Umbilical cord (tissue), 2 donors: ENCODE measurements around the gene TPPP2. TPM values are rescaled to one million over a fixed set of nuclear protein-coding genes. Genes with fewer than 3 reads are reported as not detected.
"Not testable (repeated sequence)": the region's sequence is repeated elsewhere in the genome, so short reads cannot be mapped to it uniquely, and the experiment has no call there.

Experiments
- DNase-seq: peaks from one replicate; pipeline ENCODE4 v3.0.0-alpha.2; 2015; ENCODE audit warnings: low spot score
- total RNA-seq: library from RNA; depleted of rRNA; stranded (reverse); fragments of >200 nt; gene quantifications from one replicate; pipeline ENCODE4 v1.2.3, GENCODE V29; 2014; ENCODE audit warnings: low replicate concordance; ENCODE audit not compliant: insufficient read depth

TPPP2 gene
- total RNA-seq, 1 donor from 2014 or later, result not detected

DNA sequence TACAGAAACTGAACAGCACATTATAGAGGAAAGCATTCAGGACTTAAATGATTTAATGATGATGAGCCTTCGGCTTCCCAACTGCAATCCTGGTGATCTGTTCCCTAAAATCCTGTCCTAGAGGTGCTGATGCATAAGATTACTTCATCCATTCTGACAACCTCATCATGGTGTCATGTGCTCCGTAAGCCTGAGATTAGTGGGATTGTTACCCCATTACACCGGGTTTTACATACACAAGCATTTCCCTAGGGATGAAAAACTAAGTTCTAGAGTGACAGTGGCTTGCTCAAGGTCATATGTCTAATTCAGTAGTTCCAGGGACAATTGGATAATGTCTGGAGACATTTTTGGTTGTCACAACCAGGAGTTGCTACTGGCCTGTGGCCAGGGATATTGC, 7.1 kb downstream of the TPPP2 start:
- no peak for DNase-seq

- DNase-seq, result peak; percentile 91
Measured at GRCh38 chr14:21038441-21039422, 8.7 kb downstream of the TPPP2 start.

- DNase-seq, result peak; percentile 89
Measured at GRCh38 chr14:21039585-21040369, 9.8 kb downstream of the TPPP2 start.

DNA sequence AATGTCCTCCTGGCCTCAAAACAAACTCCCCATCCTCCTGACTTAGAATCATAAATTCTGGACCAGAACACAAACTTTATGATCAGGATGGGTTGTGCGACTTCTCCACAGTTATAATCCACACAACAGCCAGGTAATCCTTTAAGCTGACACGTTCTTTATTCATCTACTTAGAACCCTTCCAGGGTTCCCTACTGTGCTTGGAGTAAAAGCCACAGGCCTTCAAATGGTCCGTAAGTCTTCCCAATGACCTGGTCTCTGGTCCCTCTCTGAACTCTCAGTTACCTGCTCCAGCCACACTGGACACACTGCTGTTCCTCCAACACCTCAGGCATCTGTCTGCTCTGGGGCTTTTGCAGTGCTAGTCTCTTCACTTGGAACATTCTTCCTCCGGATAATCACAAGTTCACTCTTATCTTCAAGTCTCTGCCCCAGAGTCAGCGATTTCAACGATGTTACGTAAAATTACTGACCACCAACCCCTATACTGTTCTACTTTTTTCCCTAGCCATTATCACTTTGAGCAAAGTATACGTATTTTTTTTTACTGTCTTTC, 10.4 kb downstream of the TPPP2 start:
- no peak for DNase-seq

DNA sequence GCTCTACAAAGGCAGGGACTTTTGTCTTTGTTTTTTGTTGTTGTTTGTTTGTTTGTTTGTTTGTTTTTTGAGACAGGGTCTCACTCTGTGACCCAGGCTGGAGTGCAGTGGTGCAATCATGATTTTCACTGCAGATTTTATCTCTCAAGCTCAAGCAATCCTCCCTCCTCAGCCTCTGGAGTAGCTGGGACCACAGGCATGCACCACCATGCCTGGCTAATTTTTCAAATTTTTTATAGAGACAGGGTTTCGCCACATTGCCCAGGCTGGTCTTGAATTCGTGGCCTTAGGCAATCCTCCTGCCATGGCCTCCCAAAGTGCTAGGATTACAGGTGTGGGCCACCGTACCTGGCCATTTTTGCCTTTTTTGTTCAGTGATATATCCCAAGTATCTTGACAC, 10.9 kb downstream of the TPPP2 start:
- DNase-seq, result not testable (repeated sequence)

DNA sequence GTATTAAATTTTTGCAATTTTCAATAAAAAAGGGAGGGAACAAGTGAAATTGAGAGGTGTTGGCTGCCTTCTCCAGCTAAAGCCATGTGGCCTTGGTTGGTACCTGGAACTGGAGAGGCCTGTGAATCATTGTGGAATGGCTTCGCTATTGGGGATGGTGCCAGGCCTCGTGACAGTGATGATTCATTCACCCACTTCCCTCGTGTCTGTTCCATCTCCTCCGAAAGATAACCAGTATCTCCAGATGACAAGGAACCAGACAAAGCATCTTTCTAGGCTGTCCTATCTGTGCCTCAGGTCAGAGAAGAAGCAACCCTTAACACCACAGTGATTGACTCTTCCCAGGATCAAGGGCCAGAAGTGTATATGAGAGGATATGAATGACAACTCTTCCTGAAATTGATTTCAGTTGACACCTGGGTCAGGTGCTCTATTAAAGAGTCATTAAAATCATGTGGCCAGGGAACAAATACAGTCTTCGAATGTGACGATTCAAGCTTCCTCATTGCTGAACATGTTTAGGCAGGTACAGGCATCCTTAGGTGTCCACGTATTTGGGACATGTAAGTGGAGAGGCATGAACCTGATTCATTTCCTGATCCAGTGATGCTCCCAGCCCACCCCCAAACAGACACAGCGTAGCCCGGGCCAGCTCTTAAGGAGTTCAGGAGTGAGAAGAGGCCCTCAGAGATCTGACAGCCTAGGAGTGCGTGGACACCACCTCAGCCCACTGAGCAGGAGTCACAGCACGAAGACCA, 11.8 kb downstream of the TPPP2 start, which contains the start of gene RNASE7:
Gene RNASE7 (plus strand): TSS at position 687 of the 758 bp plus-strand sequence. CDS start 631 bp downstream, outside the sequence.
- DNase-seq, result peak; percentile 42

- no peak for DNase-seq
Measured at GRCh38 chr14:21042918-21043317, 12.9 kb downstream of the TPPP2 start.

DNA sequence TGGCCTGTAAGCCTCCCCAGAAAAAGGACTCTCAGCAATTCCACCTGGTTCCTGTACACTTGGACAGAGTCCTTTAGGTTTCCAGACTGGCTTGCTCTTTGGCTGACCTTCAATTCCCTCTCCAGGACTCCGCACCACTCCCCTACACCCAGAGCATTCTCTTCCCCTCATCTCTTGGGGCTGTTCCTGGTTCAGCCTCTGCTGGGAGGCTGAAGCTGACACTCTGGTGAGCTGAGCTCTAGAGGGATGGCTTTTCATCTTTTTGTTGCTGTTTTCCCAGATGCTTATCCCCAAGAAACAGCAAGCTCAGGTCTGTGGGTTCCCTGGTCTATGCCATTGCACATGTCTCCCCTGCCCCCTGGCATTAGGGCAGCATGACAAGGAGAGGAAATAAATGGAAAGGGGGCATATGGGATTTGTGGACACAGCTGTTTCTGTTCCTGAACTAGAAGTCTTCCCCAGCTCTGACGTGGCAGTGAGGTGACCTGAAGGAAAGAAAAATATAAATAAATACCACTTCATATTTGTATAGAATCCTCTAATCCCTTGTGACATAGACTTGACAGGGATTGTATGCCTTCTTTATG, 13.5 kb downstream of the TPPP2 start:
- DNase-seq, result no peak

- DNase-seq, result no peak
Measured at GRCh38 chr14:21043974-21044618, 14.1 kb downstream of the TPPP2 start.

GRCh38 chr14:21047378-21047781, 17.4 kb downstream of the TPPP2 start:
- DNase-seq, result no peak

DNA sequence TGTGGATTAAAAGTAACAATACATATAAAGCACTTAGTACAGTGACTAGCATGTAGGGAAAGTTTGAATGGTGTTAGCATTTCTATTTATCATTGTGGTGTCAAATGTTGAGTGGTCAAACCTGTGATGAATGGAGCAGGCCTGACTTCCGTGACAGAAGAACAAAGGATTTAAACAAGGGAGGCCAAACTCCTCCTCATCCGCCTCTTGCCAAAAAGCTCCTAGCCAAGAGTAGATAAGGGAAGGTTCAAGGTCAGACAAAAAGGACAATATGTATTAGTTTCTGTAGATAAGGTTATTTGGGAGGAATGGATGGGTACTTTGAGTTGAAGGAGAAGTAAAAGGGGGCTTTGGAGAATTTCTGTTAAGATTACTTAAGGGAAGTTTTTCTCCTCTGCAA, 18.6 kb downstream of the TPPP2 start:
- no peak for DNase-seq

DNA sequence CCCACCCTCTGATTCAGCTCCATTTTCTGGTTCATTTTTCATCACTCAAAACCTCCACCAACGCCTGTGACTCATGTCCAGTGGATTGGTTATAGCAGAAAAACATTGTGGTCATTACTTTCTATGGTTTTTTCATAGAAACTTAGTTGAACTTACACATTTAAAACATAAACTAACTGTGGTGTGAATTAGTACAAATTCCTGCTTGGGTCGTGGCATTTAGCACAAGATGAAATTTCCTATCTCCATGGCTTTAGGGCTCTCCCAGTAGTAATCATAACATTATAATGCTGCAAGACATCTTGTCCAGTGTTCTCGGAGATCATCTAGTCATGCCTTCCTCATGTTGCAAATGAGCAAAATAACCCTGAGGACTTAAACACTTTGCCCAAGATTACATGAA, 19.3 kb downstream of the TPPP2 start:
- DNase-seq, result no peak

DNA sequence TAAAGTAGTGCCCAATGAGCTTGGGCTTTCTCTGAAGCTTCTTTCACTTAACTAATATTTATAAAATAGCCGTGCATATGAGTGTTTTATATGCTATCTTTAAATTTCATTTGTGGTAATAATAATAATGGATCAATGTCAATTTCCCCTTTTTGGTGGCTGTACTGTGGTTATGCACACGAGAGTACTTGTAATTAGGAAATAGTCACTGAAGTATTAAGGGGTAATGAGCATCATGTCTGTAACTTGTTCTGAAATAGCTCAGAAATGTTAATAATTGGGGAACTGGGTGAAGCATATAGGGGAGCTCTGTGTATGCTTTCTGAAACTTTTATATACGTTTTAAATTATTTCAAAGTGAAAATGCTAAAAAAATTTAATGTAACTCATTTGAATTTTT, 20.6 kb downstream of the TPPP2 start:
- no peak for DNase-seq

GRCh38 chr14:21053184-21054122, 23.4 kb downstream of the TPPP2 start:
- DNase-seq, result no peak

DNA sequence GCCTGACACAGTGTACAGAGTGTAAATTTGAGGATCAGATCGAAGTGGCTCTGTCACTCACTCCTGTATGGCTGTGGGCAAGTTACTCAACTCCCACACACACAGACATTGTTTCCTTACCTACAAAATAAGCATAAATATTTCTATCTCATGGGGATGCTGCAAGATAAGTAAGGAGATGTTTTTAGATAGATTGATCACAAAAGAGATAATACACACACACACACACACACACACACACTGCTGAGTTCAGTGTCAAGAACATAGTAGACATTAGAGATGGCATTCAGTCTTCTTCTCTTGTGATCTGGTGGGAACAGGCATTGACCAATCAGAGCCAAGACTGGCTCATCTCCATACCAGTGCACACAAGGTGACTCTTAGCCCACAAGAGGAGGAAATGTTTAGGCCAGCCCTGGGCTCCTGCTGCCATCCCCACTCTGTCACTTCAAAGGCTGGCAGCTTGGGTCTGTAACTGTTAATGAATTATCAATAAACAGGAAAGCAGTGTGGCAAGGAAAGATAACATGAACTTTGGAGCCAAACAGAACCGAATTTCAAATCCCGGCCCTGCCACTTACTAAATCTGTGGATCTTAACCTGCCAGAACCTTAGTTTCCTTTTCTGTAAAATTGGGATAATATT, 24.2 kb downstream of the TPPP2 start:
- no peak for DNase-seq

- DNase-seq, result no peak
Measured at GRCh38 chr14:21054768-21055145, 24.7 kb downstream of the TPPP2 start.

DNA sequence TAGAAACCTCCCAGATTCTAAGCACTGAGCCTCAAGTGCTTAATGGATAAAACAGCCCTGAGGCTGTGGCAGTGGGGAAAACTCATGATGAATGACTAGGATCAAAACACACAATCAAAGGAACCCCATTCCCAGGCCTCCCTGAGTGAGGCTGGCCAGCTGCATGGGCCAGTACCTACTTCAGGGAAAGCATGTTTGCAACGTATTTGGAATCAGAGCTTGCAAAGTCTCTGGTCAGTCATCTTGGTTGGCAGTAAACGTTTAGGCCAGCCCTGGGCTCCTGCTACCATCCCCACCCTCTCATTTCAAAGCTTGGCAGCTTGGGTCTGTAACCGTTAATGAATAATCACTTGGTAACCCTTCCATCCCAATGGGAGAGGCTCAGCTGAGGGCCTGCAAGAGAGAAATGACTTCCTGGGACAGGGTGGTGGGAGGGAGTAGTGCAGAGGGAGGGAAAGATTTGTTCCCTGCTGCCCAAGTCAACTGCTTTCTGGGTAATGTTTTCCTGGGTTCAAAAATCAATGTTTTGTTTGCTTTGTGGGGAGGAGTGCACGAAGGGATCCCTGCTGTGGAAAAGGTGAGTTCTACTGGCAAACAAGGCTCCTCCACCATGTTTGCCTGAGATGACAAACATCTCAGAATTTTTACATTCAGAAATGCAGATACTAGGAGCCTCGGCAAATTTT, 25.6 kb downstream of the TPPP2 start:
- peak; percentile 65 for DNase-seq

DNA sequence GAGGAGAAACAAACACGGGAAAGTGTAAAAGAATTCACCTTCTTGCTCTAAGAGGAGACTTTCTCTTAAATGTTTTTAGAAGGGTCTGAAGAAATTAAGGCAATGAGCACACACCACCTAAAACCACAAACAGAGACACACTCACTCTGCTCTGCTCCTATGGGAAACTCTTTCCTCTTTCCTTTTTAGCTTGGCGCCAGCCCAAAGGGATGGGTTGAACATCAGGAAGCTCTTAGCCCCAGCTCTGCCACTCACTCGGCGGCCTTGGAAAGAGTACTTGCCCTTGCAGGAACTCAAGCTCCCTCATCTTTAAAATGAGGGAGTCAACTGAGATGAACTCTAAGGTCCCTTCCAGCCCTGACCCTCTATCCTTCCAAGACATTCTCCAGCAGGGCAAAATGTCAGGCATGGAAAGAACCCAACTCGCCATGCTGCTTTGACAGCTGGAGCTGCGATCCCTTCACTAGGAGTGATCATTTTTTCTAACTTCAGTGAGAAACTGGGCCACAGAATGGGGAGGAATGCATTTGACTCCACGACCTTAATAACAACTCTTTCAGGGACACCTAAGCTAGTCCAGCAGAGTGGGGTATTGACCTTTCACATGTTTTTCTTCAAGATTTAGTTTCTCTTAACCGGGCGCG, 26.6 kb downstream of the TPPP2 start:
- no peak for DNase-seq
